Activated naive CD8-positive, alpha-beta T cell treated with anti-CD3 and anti-CD28 coated beads for 36 hours (primary cell): ENCODE results near the gene RBPMS2. TPM values are rescaled to one million over a fixed set of nuclear protein-coding genes. Genes with fewer than 3 reads are reported as not detected.
"Not testable (repeated sequence)": the region's sequence is repeated elsewhere in the genome, so short reads cannot be mapped to it uniquely, and the experiment has no call there.

Source experiments
- DNase-seq: peaks from one replicate; pipeline ENCODE4 v3.0.0; 2021
- H3K27ac Mint-ChIP-seq: one replicate; pipeline ENCODE4 v1.8.0; 2022; ENCODE audit warnings: mild to moderate bottlenecking, moderate library complexity, mixed read lengths
- H3K27me3 Mint-ChIP-seq: one replicate; pipeline ENCODE4 v1.8.0; 2022; ENCODE audit warnings: mild to moderate bottlenecking, mixed read lengths
- H3K36me3 Mint-ChIP-seq: one replicate; pipeline ENCODE4 v1.8.0; 2021; ENCODE audit warnings: mild to moderate bottlenecking, mixed read lengths
- H3K4me1 Mint-ChIP-seq: one replicate; pipeline ENCODE4 v1.8.0; 2021; ENCODE audit warnings: mixed read lengths
- H3K4me3 Mint-ChIP-seq: one replicate; pipeline ENCODE4 v1.8.0; 2022; ENCODE audit warnings: mild to moderate bottlenecking, moderate library complexity, mixed read lengths
- H3K9me3 Mint-ChIP-seq: one replicate; pipeline ENCODE4 v1.8.0; 2022; ENCODE audit warnings: mixed read lengths
- total RNA-seq, 2 experiments: library from RNA; stranded (reverse); gene quantifications; one replicate each; pipeline ENCODE4 v1.2.3, GENCODE V29; 2021

RBPMS2 gene
- not detected for total RNA-seq

- H3K9me3 Mint-ChIP-seq, result no peaks in the 10 kb centered on the region
- peaks cover 2% of the 10 kb centered on the region for H3K4me1 Mint-ChIP-seq
- H3K4me3 Mint-ChIP-seq, result peak within 1 kb of the TSS; percentile 71
- no peak within 1 kb of the TSS for H3K27ac Mint-ChIP-seq
- no peak for DNase-seq
- H3K27me3 Mint-ChIP-seq, result peaks cover 65% of the 10 kb centered on the region
- H3K36me3 Mint-ChIP-seq, result no peaks in the 10 kb centered on the region
Observed at GRCh38 chr15:64775551-64776401, at the start of gene RBPMS2. RBPMS2 (minus strand) TSS chr15:64775589; CDS start chr15:64775319, 270 bp downstream.

- Mint-ChIP-seq H3K4me3 (peak overlapping the region; percentile 93), H3K9me3 (no peaks in the 10 kb centered on the region), H3K27me3 (peaks cover 16% of the 10 kb centered on the region), H3K36me3 (peaks cover 18% of the 10 kb centered on the region), H3K4me1 (peaks cover 16% of the 10 kb centered on the region), H3K27ac (peak overlapping the region; percentile 83)
- peak; percentile 18 for DNase-seq
Observed at GRCh38 chr15:64824929-64825430, 49.6 kb upstream of the RBPMS2 start.

GRCh38 chr15:64816452-64816851, 41.1 kb upstream of the RBPMS2 start:
- Mint-ChIP-seq H3K9me3 (no peaks in the 10 kb centered on the region), H3K27me3 (no peaks in the 10 kb centered on the region), H3K4me1 (no peaks in the 10 kb centered on the region), H3K27ac (no peak overlapping the region), H3K36me3 (peaks cover 3% of the 10 kb centered on the region), H3K4me3 (no peak overlapping the region)
- DNase-seq, result no peak

- H3K27ac Mint-ChIP-seq, H3K4me3 Mint-ChIP-seq: not testable (repeated sequence)
Observed at GRCh38 chr15:64814965-64815364, 39.6 kb upstream of the RBPMS2 start.

GRCh38 chr15:64814283-64814682, 38.9 kb upstream of the RBPMS2 start:
- DNase-seq, H3K4me3 Mint-ChIP-seq, H3K27ac Mint-ChIP-seq, H3K9me3 Mint-ChIP-seq, H3K4me1 Mint-ChIP-seq, H3K36me3 Mint-ChIP-seq, H3K27me3 Mint-ChIP-seq: not testable (repeated sequence)

More at GRCh38 chr15:64814965-64815364, 39.6 kb upstream of the RBPMS2 start:
- H3K4me1 Mint-ChIP-seq, H3K9me3 Mint-ChIP-seq, DNase-seq, H3K27me3 Mint-ChIP-seq, H3K36me3 Mint-ChIP-seq: not testable (repeated sequence)

GRCh38 chr15:64813075-64813474, 37.7 kb upstream of the RBPMS2 start:
- no peak overlapping the region for H3K27ac Mint-ChIP-seq

GRCh38 chr15:64810497-64811326, 35.3 kb upstream of the RBPMS2 start:
- Mint-ChIP-seq H3K27ac (no peak overlapping the region), H3K27me3 (no peaks in the 10 kb centered on the region), H3K4me1 (peaks cover 3% of the 10 kb centered on the region), H3K9me3 (no peaks in the 10 kb centered on the region), H3K4me3 (no peak overlapping the region), H3K36me3 (no peaks in the 10 kb centered on the region)
- no peak for DNase-seq

More at GRCh38 chr15:64813075-64813474, 37.7 kb upstream of the RBPMS2 start:
- H3K27me3 Mint-ChIP-seq, result no peaks in the 10 kb centered on the region
- peaks cover 3% of the 10 kb centered on the region for H3K4me1 Mint-ChIP-seq
- H3K9me3 Mint-ChIP-seq, result no peaks in the 10 kb centered on the region
- no peak overlapping the region for H3K4me3 Mint-ChIP-seq
- no peak for DNase-seq
- H3K36me3 Mint-ChIP-seq, result no peaks in the 10 kb centered on the region

GRCh38 chr15:64809649-64810496, 34.5 kb upstream of the RBPMS2 start:
- Mint-ChIP-seq H3K9me3 (no peaks in the 10 kb centered on the region), H3K27me3 (no peaks in the 10 kb centered on the region), H3K4me1 (peaks cover 3% of the 10 kb centered on the region), H3K36me3 (no peaks in the 10 kb centered on the region), H3K4me3 (no peak overlapping the region), H3K27ac (no peak overlapping the region)
- peak; percentile 62 for DNase-seq

- peaks cover 3% of the 10 kb centered on the region for H3K4me1 Mint-ChIP-seq
- no peak overlapping the region for H3K4me3 Mint-ChIP-seq
- no peaks in the 10 kb centered on the region for H3K36me3 Mint-ChIP-seq
- H3K9me3 Mint-ChIP-seq, result no peaks in the 10 kb centered on the region
- H3K27ac Mint-ChIP-seq, result no peak overlapping the region
- DNase-seq, result no peak
- no peaks in the 10 kb centered on the region for H3K27me3 Mint-ChIP-seq
Observed at GRCh38 chr15:64808785-64809453, 33.5 kb upstream of the RBPMS2 start.

- H3K9me3 Mint-ChIP-seq, result no peaks in the 10 kb centered on the region
- no peak for DNase-seq
- H3K4me3 Mint-ChIP-seq, result no peak overlapping the region
- H3K27ac Mint-ChIP-seq, result no peak overlapping the region
- H3K4me1 Mint-ChIP-seq, result peaks cover 3% of the 10 kb centered on the region
- H3K27me3 Mint-ChIP-seq, result no peaks in the 10 kb centered on the region
- no peaks in the 10 kb centered on the region for H3K36me3 Mint-ChIP-seq
Observed at GRCh38 chr15:64807751-64808222, 32.4 kb upstream of the RBPMS2 start.

- Mint-ChIP-seq H3K27me3 (no peaks in the 10 kb centered on the region), H3K9me3 (no peaks in the 10 kb centered on the region), H3K36me3 (no peaks in the 10 kb centered on the region), H3K4me3 (no peak overlapping the region), H3K27ac (no peak overlapping the region), H3K4me1 (peaks cover 3% of the 10 kb centered on the region)
- no peak for DNase-seq
Observed at GRCh38 chr15:64807051-64807749, 31.8 kb upstream of the RBPMS2 start.

- H3K9me3 Mint-ChIP-seq, result no peaks in the 10 kb centered on the region
- H3K4me3 Mint-ChIP-seq, result no peak overlapping the region
- no peak overlapping the region for H3K27ac Mint-ChIP-seq
- DNase-seq, result no peak
- H3K4me1 Mint-ChIP-seq, result peaks cover 3% of the 10 kb centered on the region
- no peaks in the 10 kb centered on the region for H3K27me3 Mint-ChIP-seq
- no peaks in the 10 kb centered on the region for H3K36me3 Mint-ChIP-seq
Observed at GRCh38 chr15:64806509-64806908, 31.1 kb upstream of the RBPMS2 start.

- H3K27me3 Mint-ChIP-seq, result no peaks in the 10 kb centered on the region
- H3K9me3 Mint-ChIP-seq, result no peaks in the 10 kb centered on the region
- H3K27ac Mint-ChIP-seq, result no peak overlapping the region
- H3K36me3 Mint-ChIP-seq, result no peaks in the 10 kb centered on the region
- no peak for DNase-seq
- H3K4me3 Mint-ChIP-seq, result no peak overlapping the region
- H3K4me1 Mint-ChIP-seq, result no peaks in the 10 kb centered on the region
Observed at GRCh38 chr15:64804619-64805018, 29.2 kb upstream of the RBPMS2 start.
